ELR (cell line): Measurements from ENCODE around the gene DDX46.
A peak's percentile ranks its signal among the peaks of the same experiment; 100 is the strongest.
"Not testable (repeated sequence)": the region's sequence is repeated elsewhere in the genome, so short reads cannot be mapped to it uniquely, and the experiment has no call there.

Experiments
- DNase-seq: peaks from one replicate; pipeline ENCODE4 v3.0.0-alpha.2; 2015; ENCODE audit warnings: low read depth

DDX46 gene

DNA sequence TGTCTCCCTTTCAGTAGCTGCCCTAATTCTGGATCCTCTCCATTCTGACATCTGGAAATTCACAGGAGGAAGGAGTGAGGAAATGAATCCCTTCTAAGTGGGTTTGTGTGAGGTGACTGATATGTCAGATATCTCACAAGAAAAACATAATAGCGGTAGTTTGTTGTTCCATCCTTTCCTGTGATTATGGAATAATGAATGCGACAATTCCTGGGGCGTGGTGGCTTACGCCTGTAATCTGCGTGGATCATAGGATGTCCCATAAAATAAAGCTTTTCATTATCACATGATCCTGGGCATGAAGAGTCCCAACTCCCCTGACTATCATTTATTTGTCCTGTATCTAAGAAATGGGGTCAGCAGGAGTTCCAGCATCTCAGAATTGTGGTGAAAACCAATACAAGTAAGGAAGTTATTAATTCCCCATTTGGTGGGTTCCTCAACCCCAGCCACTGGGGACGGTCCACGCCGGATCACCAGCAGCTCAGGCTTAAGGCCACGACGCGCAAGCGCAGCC is 86.8 kb downstream of the DDX46 start:
- peak; percentile 60 for DNase-seq

DNA sequence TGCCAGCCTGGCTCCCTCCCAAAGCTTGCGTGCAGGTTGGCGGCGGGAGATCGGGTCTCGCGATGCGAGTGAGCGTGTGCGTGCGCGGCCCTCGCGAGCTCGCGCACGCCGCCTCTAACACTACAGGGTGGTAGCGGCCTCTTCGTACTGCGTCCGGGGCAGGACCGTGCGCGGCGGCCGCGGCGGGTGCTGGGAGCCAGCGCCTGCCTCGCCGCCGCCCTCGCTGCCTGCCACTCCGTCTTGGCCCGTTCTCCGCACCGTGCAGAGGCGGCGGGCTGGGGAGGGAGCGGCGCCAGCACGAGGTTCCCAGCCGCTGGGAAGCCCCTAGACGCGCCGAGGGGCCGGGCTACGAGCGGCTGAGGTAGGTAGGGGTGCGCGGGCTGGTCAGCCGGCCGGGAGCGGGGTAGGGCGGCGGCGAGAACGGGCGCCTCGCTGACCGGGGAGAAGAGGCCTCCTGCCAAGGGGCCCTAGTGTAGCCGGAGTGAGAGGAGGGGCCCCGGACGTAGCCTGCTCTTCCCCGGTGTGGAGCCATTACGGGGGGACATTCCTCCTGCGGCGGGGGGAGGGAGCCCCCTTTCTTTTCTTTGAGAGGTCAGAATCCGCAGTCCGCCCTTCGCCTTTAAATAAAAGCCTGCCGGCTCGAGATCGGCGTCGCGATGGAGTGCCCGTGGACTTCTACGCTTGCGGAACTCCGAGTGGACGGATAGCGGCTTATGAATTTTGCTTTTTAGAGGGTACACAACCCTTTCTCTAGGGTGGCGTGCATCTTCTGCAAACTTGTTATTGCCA is 87.5 kb downstream of the DDX46 start, which contains the start of gene C5orf24:
C5orf24 (plus strand) TSS at position 117 of the 789 bp plus-strand sequence. CDS start 8,933 bp downstream, outside the sequence.
- DNase-seq = peak; percentile 96

DNA sequence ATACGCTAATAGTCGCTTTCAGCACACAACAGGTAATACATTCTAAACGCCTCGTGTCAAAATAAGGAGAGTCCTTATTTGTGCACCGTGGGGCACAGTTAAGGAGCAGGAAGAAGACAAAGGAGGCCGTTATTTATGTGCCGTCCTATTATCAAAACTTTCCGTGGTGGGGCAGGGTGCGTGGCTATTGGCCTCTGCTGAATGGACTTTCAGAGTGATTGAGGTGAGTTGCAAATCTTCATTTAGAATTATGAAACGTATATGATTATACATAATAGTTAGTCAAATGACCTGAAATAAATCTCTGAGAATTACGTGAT is 88.0 kb downstream of the DDX46 start:
- DNase-seq = peak; percentile 43

DNA sequence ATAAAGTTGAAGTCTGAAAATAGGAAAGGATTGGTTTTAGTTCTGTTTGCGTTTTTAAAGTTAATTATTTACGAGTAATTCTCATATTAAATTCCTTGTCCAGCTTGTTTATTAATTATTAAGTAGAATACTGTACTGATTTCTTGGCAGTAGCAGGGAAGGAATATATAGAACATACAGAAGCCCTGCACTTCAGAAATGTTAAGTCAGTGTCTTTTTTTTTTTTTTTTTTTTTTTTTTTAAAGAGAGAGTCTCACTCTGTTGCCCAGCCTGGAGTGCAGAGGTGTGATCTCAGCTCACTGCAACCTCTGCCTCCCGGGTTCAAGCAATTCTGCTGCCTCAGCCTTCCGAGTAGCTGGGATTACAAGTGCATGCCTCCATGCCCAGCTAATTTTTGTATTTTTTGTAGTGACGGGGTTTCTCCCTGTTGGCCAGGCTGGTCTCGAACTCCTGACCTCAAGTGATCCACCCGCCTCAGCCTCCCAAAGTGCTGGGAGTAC is 90.9 kb downstream of the DDX46 start:
- not testable (repeated sequence) for DNase-seq

DNA sequence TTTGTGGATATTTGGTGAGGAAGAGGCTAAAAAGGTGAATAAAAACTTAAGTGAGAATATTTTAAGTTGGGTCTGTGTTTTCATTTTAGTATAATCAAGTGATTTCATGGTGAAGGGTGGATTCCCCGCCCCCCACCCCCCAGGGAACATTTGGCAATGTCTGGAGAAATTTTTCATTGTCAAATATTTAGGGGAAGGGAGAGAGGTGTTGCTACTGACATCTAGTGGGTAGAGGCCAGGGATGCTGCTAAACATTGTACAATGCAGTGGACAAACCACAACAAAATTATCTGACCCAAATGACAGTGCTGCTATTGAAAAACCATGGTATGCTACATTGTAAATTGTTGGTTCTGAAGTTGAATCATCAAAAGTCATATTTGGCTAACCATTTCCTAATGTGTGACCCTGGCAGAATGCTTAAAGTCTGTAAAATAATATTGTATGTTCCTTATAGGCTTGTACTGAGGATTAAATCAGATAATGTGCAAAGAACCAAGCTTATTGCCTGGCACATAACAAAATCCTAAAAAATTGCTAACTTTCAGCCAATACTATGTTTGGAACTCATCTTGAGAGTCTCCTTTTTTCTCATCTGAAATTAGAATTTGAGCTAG is 92.8 kb downstream of the DDX46 start:
- DNase-seq = peak; percentile 59

DNA sequence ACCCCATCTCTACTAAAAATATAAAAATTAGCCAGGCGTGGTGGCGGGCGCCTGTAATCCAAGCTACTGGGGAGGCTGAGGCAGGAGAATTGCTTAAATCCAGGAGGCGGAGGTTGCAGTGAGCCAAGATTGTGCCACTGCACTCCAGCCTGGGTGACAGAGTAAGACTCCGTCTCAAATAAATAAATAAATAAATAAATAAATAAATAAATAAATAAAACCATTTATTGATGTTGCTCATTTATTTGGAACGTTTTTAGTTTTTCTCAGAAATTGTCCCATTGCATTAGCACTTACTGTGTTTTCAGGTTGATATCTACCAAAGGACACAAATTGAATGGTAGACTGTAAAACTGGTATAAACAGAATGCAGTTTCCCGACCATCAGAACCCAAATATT is 97.9 kb downstream of the DDX46 start:
- DNase-seq = not testable (repeated sequence)

DNA sequence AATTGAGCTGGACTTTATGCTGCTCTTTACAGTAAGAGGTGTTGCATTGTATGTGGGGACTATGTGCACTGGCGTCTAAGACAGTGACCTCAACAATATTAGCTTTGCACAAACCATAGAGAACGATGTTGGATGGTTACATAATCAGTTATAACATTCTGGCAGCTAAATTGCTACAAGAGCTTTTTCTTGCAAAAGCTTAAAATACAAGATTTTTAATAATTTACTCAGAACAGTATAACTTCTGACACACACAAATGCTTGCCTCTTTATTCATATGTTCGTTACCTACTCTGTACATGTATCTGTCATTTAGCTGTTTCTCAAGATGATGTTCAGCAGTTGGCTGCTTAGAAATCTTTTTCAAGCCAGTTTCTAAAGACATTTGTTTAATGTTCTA is 98.8 kb downstream of the DDX46 start:
- no peak for DNase-seq

DNA sequence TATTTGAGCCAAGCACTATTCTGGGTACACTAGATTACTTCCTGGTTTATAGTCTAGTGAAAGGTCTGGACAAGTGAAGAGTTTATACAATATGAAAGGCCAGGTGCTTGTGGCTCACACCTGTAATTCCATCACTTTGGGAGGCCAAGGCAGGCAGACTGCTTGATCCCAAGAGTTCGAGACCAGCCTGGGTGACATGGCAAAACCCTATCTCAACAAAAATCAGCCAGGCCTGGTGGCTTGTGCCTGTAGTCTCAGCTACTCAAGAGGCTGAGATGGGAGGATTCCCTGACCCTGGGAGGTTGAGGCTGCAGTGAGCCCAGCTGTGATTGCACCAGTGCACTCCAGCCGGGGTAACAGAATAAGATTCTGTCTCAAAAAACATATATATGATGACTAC is 106.1 kb downstream of the DDX46 start:
- no peak for DNase-seq

DNA sequence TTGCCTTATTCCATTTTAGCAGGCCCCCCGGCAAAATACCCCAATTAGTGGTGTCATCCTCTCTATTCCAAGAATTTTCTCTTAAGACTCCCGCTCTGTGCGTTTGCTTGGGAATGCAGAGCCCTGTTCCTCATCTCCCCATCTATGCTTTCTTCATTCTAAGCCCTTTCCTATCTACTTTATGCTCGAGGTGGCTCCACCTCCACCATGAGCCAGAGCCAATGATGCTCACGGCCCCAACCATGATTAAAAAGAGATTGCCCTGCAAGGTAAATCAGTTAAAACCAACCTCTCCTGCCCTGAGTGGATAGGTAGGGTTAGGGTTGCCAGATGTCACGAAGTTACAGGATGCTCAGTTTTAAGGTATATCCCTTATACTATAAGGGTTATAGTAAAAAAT is 114.9 kb downstream of the DDX46 start:
- DNase-seq = no peak

DNA sequence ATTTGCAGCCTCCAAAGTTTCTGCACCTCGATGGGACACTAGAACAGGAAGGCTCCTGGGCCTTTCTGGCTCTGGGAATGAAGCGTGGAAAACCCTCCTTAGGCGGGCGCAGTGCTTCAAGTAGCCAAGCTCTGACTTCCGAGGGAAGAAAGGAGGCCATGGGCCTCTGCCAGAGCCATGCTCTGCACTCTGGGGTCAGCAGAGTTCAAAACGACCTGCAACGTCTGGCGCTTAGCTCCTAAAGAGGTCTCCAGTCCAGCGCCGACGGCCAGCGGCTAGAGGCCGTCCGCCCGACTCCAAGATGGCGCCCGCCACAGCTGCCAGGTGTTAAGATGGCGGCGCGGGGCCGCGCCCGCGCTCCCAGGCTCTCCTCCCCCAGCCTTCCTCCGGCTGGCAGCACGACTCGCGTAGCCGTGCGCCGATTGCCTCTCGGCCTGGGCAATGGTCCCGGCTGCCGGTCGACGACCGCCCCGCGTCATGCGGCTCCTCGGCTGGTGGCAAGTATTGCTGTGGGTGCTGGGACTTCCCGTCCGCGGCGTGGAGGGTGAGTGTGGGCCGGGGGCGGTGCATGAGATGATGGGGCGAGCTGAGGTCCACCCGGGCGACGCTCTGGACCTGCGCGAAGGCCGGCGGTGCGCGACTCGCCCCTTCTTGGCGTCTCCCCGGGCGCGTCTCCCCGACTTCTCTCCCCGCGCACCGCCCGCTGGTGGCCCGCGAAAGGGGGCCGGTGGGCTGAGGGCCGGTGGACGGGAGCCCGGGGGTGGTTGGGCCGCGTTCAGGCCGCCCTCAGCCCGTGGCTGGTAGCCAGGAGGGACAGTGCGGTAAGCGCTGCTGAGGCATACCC is 115.6 kb downstream of the DDX46 start, which contains the start of gene TXNDC15:
TXNDC15 (plus strand) TSS at position 385 of the 844 bp plus-strand sequence; CDS start at position 442, 57 bp downstream.
- DNase-seq = peak; percentile 87

DNA sequence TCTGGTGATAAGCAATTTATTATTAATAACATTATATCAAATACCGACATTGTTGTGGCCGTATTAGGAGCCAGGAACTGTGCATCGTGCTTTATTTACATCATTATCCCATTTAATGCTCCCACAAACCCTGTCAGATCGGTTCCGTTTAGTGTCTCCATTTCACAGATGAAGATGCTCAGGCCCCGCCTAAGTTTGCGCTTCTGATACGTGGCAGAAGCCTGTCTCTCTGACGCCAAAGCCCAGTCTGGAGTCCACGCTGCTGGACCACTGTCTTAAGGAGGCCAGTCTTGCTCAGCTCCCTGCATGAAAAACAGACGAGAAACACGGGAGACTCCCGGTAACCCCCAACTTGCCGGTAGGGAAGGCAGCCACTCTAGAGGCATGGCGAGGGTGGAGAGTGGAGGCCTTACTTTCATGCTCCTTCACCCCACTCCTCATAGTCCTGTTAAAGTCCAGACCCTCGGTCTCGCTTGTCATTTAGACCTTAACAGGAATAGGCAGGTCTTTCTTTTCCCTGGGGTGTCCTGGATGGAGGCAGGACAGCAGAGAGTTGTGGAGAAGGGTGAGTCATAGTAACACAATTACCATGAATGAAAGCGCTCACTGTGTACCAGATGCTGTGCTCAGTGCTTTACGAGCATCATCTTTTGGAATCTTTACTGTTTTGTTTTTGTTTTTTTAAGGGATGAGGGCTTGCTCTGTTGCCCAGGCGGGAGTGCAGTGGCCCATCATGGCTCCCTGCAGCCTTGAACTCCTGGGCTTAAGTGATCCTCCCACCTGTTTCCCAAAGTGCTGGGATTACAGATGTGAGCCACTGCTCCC is 116.5 kb downstream of the DDX46 start:
- DNase-seq = peak; percentile 83

DNA sequence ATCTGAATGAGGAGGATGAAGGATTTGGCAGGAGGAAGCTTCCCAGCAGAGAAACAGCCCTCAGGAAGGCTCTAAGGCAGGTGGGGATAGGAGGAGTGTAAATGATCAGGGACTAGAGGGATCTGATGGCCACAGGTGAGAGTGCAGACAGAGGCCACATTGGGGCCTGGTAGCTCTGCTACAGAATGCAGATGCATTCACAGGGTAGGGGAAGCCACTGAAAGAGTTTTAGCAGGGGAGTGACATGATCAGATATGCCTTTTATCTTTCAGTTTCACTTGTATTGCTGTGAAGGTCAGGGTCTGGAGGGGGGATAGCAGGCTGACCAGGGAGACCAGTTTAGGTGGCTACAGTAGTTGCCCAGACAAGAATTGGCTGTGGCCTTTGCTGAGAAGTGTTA is 118.6 kb downstream of the DDX46 start:
- DNase-seq = no peak

DNA sequence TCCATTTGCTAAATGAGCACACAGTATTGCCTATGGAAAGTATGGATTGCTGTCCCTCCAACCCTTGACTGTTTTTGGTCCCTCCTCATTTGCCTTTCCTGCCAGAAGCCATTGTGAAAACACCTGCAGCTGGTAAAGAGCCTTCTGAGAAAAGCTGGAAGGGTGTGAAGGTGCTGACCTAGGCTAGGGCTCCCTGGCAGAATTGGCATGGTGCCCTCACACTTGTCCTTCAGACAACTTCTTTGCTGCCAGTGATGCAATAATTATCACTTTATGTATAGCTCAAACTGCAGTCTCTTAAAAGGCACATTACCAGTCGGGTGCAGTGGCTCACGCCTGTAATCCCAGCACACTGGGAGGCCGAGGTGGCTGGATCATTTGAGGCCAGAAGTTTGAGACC is 119.8 kb downstream of the DDX46 start:
- DNase-seq = no peak

DNA sequence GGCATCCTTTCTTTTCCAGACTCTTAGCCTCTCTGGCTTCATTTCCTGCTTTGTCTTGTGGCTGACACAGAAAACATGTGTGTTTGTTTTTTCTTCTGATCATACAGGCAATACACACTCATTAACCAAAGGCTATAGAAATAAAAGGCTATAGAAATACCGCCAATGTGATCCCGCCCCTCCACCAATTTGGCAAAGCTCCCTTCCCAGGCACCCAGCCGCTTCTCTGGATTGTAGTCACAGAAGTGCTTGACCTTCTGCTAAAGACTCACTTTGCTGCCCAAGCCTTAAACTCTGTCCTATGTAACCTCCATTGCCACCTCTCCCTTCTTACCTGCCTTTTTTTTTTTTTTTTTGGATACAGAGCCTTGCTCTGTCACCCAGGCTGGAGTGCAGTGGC is 120.9 kb downstream of the DDX46 start:
- no peak for DNase-seq
